H1 (cell line): Measurements from ENCODE around the gene DUSP18. TPM values are rescaled to one million over a fixed set of nuclear protein-coding genes. Genes with fewer than 3 reads are reported as not detected.

Experiments
- KDM4A ChIP-seq: IDR thresholded peaks from one replicate; pipeline ENCODE4 v1.7.1; 2012; ENCODE audit warnings: low read depth, mild to moderate bottlenecking, moderate library complexity, low read length, inconsistent platforms; ENCODE audit not compliant: severe bottlenecking
- RNF2 ChIP-seq: fragments of 200-900, 300-1000 bp; sonication (generic); IDR thresholded peaks from 2 replicates; pipeline ENCODE4 v1.7.1; 2016; ENCODE audit warnings: borderline replicate concordance, low read depth, mild to moderate bottlenecking, antibody characterized with exemption, low read length; ENCODE audit not compliant: poor library complexity, severe bottlenecking; ENCODE audit errors: missing control alignments
- TAF7 ChIP-seq: optimal IDR thresholded peaks from 2 replicates; pipeline ENCODE3; 2011; ENCODE audit warnings: low read depth, mild to moderate bottlenecking, inconsistent platforms, low read length, moderate library complexity, borderline replicate concordance
- TCF12 ChIP-seq: IDR thresholded peaks from 2 replicates; pipeline ENCODE4 v1.6.1; 2011; ENCODE audit warnings: low read depth, mild to moderate bottlenecking, low read length
- polyA plus RNA-seq, 7 experiments: library from polyadenylated mRNA; depleted of rRNA in 3 of 7; stranded (reverse) in 5 of 7; unstranded in 2 of 7; fragments of >200 nt in 5 of 7; fragments of 200-250 nt in 2 of 7; gene quantifications; 1 replicate in 5 of 7; 2 replicates in 1 of 7; 4 replicates in 1 of 7; pipeline versions ENCODE4 v1.2.1 to v1.2.3, GENCODE V29; 2011 to 2013; ENCODE audit warnings: missing spikeins in 2 of 7, mixed read lengths in 2 of 7
- total RNA-seq: library from RNA; stranded (reverse); fragmentation: NEBNext Ultra II Directional; extraction: Animal tissue kit (Norgen Biotek cat#: 25700); gene quantifications from 2 replicates; pipeline ENCODE4 v1.2.1, GENCODE V29; 2021

Gene DUSP18
- total and polyA plus RNA-seq, 2 of the 8 experiments (the other 6 are each of a cell fraction or from before 2014, with no cell fraction given) = 2.6 to 7.3 TPM

DNA sequence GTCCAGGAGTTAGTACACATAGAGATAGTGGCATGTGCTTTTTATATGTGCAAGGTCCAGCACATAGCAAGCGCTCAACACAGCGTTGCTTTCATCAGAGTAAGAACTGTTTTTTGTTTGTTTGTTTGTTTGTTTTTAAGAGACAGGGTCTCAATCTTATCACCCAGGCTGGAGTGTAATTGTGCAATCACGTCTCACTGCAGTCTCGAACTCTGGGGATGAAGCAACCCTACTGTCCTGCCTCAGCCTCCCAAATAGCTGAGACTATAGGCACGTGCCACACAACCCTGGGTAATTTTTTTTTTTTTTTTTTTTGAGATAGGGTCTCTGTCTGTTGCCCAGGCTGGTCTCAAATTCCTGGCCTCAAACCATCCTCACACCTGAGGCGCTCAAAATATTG lies 49.9 kb downstream of the DUSP18 start (continued):
- TF ChIP-seq TCF12 (no peak), TAF7 (no peak), RNF2 (no peak), KDM4A (no peak)
